Small intestine (tissue), 16 donors: ENCODE measurements around the gene CMC2. TPM values are rescaled to one million over a fixed set of nuclear protein-coding genes. Genes with fewer than 3 reads are reported as not detected.

Source experiments
- DNase-seq, 2 donors: peaks; one replicate each; pipeline versions ENCODE4 v3.0.0 to v3.0.0-alpha.2; 2013
- FAIRE-seq: peaks from 2 replicates; lab custom pipeline; 2012; peaks lifted over from hg19 to GRCh38; lab: Jason Lieb, UNC
- H3K27ac ChIP-seq, 3 donors: one replicate each; pipeline ENCODE4 v1.5.1; 2013; ENCODE audit warnings: low read length in 2 of 3, mild to moderate bottlenecking in 2 of 3, control low read depth in 1 of 3, inconsistent platforms in 1 of 3, low read depth in 1 of 3, moderate library complexity in 1 of 3
- H3K27me3 ChIP-seq, 3 donors: one replicate each; pipeline ENCODE4 v1.6.1; 2013; ENCODE audit warnings: low read length in 3 of 3, inconsistent platforms in 1 of 3; ENCODE audit not compliant: control insufficient read depth in 3 of 3, insufficient read depth in 3 of 3
- H3K36me3 ChIP-seq, 3 donors: one replicate each; pipeline ENCODE4 v1.6.1; 2013; ENCODE audit warnings: low read length in 3 of 3, inconsistent platforms in 1 of 3, low read depth in 1 of 3, mild to moderate bottlenecking in 1 of 3, moderate library complexity in 1 of 3; ENCODE audit not compliant: control insufficient read depth in 3 of 3, insufficient read depth in 2 of 3
- H3K4me1 ChIP-seq, 3 donors: one replicate each; pipeline ENCODE4 v1.6.1; 2013; ENCODE audit warnings: low read length in 2 of 3, inconsistent platforms in 1 of 3, low read depth in 1 of 3, mild to moderate bottlenecking in 1 of 3, moderate library complexity in 1 of 3; ENCODE audit not compliant: control insufficient read depth in 3 of 3, insufficient read depth in 2 of 3
- H3K4me3 ChIP-seq, 3 donors: one replicate each; pipeline ENCODE4 v1.5.1; 2013; ENCODE audit warnings: low read length in 3 of 3, control low read depth in 1 of 3, inconsistent platforms in 1 of 3, low read depth in 1 of 3, mild to moderate bottlenecking in 1 of 3, moderate library complexity in 1 of 3
- H3K9me3 ChIP-seq, 2 donors: one replicate each; pipeline ENCODE4 v1.6.1; 2013; ENCODE audit warnings: low read depth in 1 of 2, low read length in 1 of 2; ENCODE audit not compliant: control insufficient read depth in 2 of 2, insufficient read depth in 1 of 2
- WGBS, 3 donors: extraction: QIAGEN DNeasy Blood & Tissue Kit; methylation state at CpG; one replicate each; pipeline ENCODE4 v1.1.7; 2013; 5-methylcytosine and 5-hydroxymethylcytosine counted together
- long read RNA-seq, 10 donors: transcript quantifications; one replicate each; lab custom pipeline, GENCODE V29; 2026
- polyA plus RNA-seq, 4 donors: library from polyadenylated mRNA; stranded (reverse) in 3 of 4; unstranded in 1 of 4; fragments of 200-250 nt in 3 of 4; fragments of 120-200 nt in 1 of 4; gene quantifications; one replicate each; pipeline versions ENCODE4 v1.2.1 to v1.2.3, GENCODE V29; 2013
- donor health status: healthy with polysubstance abuse.
- donor health status: control.
- donor health status: control.
- donor health status: Bipolar disorder and iron deficiency.
- donor health status: healthy.

The CMC2 gene
- polyA plus RNA-seq, result 100 to 1,000 TPM in 3 of 4 donors, 10 to 100 TPM in 1; 50.0 to 140 (median 125) TPM
- long read RNA-seq, donor 1, result 0 reads
- long read RNA-seq, donor 2, full-length matches to known transcripts, result 12 of 12 reads
- long read RNA-seq, donor 2, partial matches to known transcripts, result 0 of 12 reads
- long read RNA-seq, donor 2, other reads (novel, unspliced or antisense), result 0 of 12 reads
- long read RNA-seq, donor 3, full-length matches to known transcripts, result 28 of 28 reads
- long read RNA-seq, donor 3, partial matches to known transcripts, result 0 of 28 reads
- long read RNA-seq, donor 3, other reads (novel, unspliced or antisense), result 0 of 28 reads
- long read RNA-seq, donor 4, result 0 reads
- long read RNA-seq, donor 5, full-length matches to known transcripts, result 4 of 4 reads
- long read RNA-seq, donor 5, partial matches to known transcripts, result 0 of 4 reads
- long read RNA-seq, donor 5, other reads (novel, unspliced or antisense), result 0 of 4 reads
- long read RNA-seq, donor 6, full-length matches to known transcripts, result 24 of 24 reads
- long read RNA-seq, donor 6, partial matches to known transcripts, result 0 of 24 reads
- long read RNA-seq, donor 6, other reads (novel, unspliced or antisense), result 0 of 24 reads
- long read RNA-seq, donor 7, full-length matches to known transcripts, result 99 of 130 reads
- long read RNA-seq, donor 7, partial matches to known transcripts, result 0 of 130 reads
- long read RNA-seq, donor 7, other reads (novel, unspliced or antisense), result 31 of 130 reads
- long read RNA-seq, donor 8, full-length matches to known transcripts, result 5 of 5 reads
- long read RNA-seq, donor 8, partial matches to known transcripts, result 0 of 5 reads
- long read RNA-seq, donor 8, other reads (novel, unspliced or antisense), result 0 of 5 reads
- long read RNA-seq, donor 9, full-length matches to known transcripts, result 5 of 5 reads
- long read RNA-seq, donor 9, partial matches to known transcripts, result 0 of 5 reads
- long read RNA-seq, donor 9, other reads (novel, unspliced or antisense), result 0 of 5 reads
- long read RNA-seq, donor 10, full-length matches to known transcripts, result 26 of 34 reads
- long read RNA-seq, donor 10, partial matches to known transcripts, result 8 of 34 reads
- long read RNA-seq, donor 10, other reads (novel, unspliced or antisense), result 0 of 34 reads

DNA sequence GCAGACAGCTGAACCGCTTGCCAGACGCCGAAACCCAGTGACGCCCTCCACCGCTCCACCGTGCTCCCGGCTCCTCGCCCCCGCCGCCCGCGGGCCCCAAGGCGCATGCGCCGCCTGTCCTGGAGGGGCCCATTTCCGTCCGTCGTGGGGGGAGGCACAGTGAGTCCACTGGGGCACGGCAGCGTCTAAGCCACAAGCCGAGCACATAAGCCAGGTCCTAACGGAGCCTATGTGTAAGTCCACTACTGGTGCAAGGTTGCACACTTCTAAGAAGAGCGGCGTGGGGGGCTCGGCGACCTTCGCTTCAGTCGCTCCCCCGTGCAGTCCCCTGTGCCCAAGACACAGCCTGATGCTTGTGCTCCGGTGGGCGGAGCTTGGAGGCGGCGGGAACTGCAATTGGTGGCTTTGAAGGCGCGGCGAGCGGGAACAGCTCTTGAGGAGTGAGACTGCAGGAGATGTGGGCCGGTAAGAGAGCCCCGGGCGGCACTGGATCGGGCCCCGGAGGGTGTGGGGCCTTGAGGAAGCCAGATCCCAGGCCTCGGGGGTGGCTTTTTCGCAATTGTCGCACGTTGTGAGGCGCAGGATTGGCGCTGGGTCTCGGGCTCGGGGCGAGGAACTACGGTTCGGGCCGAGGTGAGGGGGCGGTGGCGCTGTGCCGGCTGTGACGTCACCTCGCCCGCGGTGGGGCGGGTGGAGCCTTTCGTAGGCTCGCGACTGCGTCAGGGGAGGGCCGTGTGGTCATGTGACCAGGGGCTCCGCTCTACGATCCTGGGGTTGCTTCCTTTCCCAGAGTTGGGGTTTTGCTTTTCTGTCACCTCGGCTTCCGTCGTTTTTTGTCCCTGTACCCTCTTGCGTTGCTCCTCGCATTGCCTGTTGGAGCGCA is at the start of gene CMC2, which contains the start of gene CENPN:
CMC2 (minus strand) TSS at position 73 of the 883 bp plus-strand sequence. CDS start 9,491 bp downstream, outside the sequence.
CENPN (plus strand) TSS at position 402 of the 883 bp plus-strand sequence. CDS start 4,726 bp downstream, outside the sequence.
- Histone ChIP-seq H3K27ac (peak within 1 kb of the TSS; percentile 95 to 100 (median 97)), H3K27me3 (no peaks in the 10 kb centered on the region), H3K9me3 (no peaks in the 10 kb centered on the region), H3K36me3 (no peaks in the 10 kb centered on the region), H3K4me3 (peak within 1 kb of the TSS; percentile 81 to 92 (median 91)), H3K4me1 (peaks cover 0 to 11% (median 4%) of the 10 kb centered on the region in 3 donors)
- DNase-seq (peak; percentile 99 to 100), FAIRE-seq (no peak)
- WGBS, 3 donors, result 0% methylated on average over 68 to 75 of the region's 75 CpGs

GRCh38 chr16:81053761-81054160 is 47.1 kb upstream of the CMC2 start:
- Histone ChIP-seq H3K27ac (no peak overlapping the region), H3K36me3 (no peaks in the 10 kb centered on the region), H3K4me1 (no peaks in the 10 kb centered on the region), H3K9me3 (peaks cover 0 to 10% of the 10 kb centered on the region in 2 donors), H3K27me3 (no peaks in the 10 kb centered on the region), H3K4me3 (no peak overlapping the region)
- DNase-seq (no peak), FAIRE-seq (no peak)
- WGBS, 3 donors, result 73 to 84% (median 76%) methylated on average over 11 of the region's 11 CpGs

GRCh38 chr16:81042821-81043220 is 36.1 kb upstream of the CMC2 start:
- H3K27me3 ChIP-seq, result no peaks in the 10 kb centered on the region
- no peak overlapping the region for H3K27ac ChIP-seq
- no peak overlapping the region for H3K4me3 ChIP-seq
- WGBS, 3 donors, result 97 to 99% (median 98%) methylated on average over 2 of the region's 2 CpGs
- peak in 1 of 2 donors; percentile 38 for DNase-seq
- H3K4me1 ChIP-seq, result no peaks in the 10 kb centered on the region
- peaks cover 12 to 35% (median 18%) of the 10 kb centered on the region in 3 donors for H3K36me3 ChIP-seq
- FAIRE-seq, result no peak
- H3K9me3 ChIP-seq, result peaks cover 0 to 3% of the 10 kb centered on the region in 2 donors

- H3K36me3 ChIP-seq, result peaks cover 12 to 39% (median 18%) of the 10 kb centered on the region in 3 donors
- H3K4me1 ChIP-seq, result peaks cover 0 to 7% (median 7%) of the 10 kb centered on the region in 3 donors
- no peaks in the 10 kb centered on the region for H3K27me3 ChIP-seq
- no peak overlapping the region for H3K27ac ChIP-seq
- DNase-seq (no peak), FAIRE-seq (no peak)
- WGBS, 3 donors, result 91 to 97% (median 93%) methylated on average over 4 of the region's 4 CpGs
- no peak overlapping the region for H3K4me3 ChIP-seq
- no peaks in the 10 kb centered on the region for H3K9me3 ChIP-seq
Measured at GRCh38 chr16:81041696-81042095, 35.0 kb upstream of the CMC2 start.

DNA sequence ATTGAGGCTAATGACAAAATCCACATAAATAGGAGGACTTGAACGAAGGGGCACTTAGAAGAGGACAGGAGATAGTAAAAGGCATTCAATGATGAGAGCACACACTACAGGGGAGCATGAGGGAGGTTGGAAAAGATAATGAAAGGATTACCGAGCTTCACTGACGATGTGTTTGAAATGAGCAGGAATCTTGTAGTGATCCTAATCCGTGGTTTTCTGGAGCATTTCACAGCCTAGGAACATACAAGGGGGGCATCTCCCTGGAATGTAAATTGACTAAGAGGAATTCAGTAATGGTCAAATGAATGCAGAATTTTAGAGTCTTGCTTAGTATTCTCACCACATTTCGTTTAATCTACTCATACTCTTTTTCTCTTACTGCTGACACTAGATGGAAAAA is 34.2 kb upstream of the CMC2 start:
- Histone ChIP-seq H3K27me3 (no peaks in the 10 kb centered on the region), H3K9me3 (no peaks in the 10 kb centered on the region), H3K4me3 (no peak overlapping the region), H3K4me1 (peaks cover 0 to 10% (median 9%) of the 10 kb centered on the region in 3 donors), H3K36me3 (peaks cover 12 to 37% (median 18%) of the 10 kb centered on the region in 3 donors), H3K27ac (no peak overlapping the region)
- FAIRE-seq (no peak), DNase-seq (no peak)
- WGBS, 3 donors, result 85 to 88% (median 87%) methylated on average over 5 of the region's 5 CpGs

DNA sequence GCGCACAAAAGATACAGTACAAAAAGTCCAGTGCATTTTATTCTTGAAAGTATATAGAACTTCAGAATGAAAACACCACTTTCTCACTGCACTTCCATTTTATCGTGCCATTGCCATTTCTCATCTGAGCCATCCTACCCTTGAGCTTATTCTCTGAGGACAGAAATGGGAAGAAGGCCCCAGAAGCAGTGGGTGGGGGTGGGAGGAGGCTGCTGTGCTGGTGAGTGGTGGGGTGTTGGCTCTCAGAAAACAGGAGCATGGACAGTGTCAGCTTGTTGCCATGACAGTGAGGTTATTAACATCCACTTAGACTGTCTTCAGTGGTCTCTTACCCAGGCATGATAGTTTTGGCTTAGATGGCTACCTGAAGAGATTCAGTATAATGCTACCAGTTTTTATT is 33.4 kb upstream of the CMC2 start:
- WGBS, 3 donors, result 98 to 100% (median 98%) methylated on average over 2 of the region's 2 CpGs
- DNase-seq (no peak), FAIRE-seq (no peak)
- peaks cover 12 to 31% (median 16%) of the 10 kb centered on the region in 3 donors for H3K36me3 ChIP-seq
- H3K4me1 ChIP-seq, result peaks cover 0 to 13% (median 9%) of the 10 kb centered on the region in 3 donors
- H3K27me3 ChIP-seq, result no peaks in the 10 kb centered on the region
- no peaks in the 10 kb centered on the region for H3K9me3 ChIP-seq
- H3K4me3 ChIP-seq, result no peak overlapping the region
- H3K27ac ChIP-seq, result no peak overlapping the region

DNA sequence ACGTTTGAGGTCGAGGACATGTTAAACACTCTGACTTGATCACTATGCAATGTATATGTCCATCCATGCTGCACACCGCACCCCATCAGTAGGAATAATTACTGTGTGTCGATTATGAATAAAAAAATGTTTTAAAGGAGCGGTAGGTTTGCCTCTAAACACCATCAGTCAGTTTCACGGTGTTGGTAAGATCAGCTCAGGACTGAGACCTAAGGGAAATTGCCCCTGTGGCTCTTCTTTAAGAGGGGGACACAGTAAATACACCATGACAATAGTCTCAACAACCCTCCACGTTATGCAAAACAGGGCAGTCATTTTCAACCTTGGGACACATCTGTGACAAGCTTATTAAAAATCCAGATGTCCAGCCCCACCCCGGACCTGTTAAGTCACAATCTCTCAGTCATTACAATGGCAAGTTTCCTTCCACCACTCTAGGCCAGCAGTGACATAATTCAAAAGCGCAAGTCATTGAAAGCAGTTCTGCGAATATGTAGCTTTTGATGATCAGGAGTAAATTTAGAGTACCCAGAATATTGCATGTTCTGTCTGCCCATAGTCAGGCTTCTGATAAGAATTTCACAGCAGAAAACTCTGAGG is 30.2 kb upstream of the CMC2 start:
- FAIRE-seq (no peak), DNase-seq (peak; percentile 24 to 27)
- H3K27me3 ChIP-seq, result no peaks in the 10 kb centered on the region
- peaks cover 0 to 14% (median 9%) of the 10 kb centered on the region in 3 donors for H3K4me1 ChIP-seq
- H3K27ac ChIP-seq, result peak overlapping the region in 1 of 3 donors; percentile 90
- no peaks in the 10 kb centered on the region for H3K9me3 ChIP-seq
- WGBS, 3 donors, result 22 to 29% (median 24%) methylated on average over 10 of the region's 10 CpGs
- peak overlapping the region; percentile 66 to 97 (median 82) for H3K4me3 ChIP-seq
- peaks cover 4 to 20% (median 6%) of the 10 kb centered on the region in 3 donors for H3K36me3 ChIP-seq
